NCI-H2171 treated with DMSO at 0.1 percent for 48 hours (cell line): Measurements from ENCODE around the gene ASB15.

Experiments
- DNase-seq: peaks from one replicate; lab custom pipeline; 2025; lab: John Stamatoyannopoulos, UW

Gene ASB15

DNA sequence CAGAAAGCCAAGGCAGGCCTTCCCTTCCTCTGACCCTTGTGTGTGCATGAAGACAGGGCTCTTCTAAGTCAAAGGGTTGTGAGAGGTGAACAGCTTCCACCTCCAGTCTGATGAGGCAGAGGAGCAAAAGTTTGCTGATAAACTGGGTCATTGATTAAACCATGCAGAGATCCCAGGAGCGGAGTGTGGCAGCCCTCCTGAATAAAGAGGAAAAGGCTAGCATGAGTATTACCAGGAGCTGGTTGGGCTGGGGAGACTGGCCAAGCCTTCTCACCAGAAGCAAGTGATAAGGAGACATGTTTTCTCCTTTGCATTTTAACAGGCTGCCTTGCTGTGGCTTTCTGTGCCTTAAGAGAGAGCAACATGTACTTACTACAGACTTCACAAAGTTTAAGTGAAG lies 64.3 kb downstream of the ASB15 start:
- DNase-seq, result no peak

DNA sequence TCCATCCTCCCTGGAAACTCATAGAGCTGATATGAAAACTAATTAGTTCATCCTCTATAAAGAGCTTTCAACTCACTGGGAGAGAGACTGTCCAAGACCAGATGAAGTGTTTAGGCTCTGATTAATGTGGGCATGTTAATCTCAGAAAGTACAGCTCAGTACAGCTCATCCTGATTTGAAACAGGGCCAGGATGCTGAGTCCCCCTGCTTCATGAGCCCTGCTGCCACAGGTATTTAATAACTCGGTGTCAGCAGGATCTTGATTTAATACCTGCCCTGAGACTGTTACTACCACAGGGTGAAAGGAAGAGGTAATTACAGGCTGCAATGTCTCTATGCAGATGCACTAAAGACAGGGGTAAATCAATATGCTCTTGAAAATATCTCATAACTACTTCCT lies 64.9 kb downstream of the ASB15 start:
- no peak for DNase-seq

DNA sequence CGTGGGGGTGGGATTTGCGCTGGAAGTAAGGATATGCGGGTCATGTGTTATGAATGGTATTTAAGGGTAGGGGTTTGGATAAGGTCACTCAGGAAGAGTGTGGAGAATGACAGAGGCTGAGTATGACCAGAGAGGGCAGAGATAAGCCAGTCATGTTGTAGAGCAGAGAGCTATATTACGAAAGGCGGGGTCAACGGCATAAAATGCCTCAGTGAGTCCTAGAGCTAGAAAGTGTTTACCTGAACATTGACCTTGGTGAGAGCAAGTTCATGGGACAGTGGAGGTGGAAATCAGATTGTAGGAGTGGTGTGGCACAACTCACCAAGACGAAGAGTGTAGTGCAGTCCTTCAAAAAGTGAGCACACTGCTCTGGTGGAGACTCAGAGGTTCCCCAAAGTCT lies 67.9 kb downstream of the ASB15 start:
- no peak for DNase-seq

DNA sequence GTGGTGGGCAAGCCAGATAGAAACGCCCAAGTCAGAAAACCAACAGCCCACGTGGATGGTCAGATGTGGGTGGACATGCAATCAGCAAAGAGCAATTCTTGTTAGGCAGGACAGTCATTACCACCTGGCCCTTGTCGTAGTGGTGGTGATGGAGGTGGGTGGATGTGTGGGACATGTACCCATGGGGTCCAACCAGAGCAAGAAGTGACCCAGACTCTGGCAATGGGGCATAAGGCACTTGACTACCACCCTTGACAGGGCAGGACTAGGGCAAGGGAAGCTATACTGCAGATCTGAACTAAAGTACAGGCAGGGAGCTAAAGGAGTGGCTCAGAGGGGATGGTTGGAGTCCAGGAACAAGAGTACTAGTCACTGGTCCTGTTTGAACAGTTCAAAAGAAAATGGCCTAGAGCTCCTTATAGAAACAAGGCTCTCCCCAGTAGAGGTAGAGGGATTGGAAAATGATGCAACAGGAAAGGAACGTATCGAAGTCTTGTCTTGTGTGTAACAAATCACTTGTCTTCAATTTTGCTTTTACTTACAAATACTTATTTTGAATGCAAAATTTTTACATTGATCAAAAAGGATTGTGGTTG lies 71.6 kb downstream of the ASB15 start:
- DNase-seq, result no peak

DNA sequence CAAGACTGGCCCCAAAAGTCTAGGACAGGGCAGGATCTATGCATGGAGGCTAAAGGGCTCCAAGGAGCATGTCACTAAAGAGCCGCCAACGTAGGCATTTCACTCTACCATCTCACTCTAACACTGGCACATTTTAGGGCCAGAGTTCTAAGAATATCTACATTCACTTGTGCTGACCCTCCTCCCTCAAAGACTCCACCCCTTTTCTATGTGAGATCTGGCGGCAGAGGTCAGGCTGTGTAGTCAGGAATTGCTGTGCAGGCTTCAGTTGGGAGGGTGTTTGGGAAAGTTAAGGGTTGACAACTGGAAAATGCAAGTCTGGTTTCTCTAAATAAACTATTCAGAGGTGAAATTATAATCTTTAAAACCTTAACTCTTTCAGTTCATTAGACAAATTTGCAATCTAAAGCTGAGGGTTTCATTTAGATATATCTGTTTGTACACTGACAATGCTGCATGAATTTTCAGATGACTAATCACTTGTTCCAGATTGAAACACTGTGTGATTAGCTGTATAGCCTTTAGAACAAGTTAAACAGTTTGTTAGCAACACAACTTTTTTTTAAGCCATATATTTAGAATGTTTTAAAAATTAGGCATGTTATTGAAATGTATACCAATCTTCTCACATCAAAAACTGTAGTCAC lies 72.3 kb downstream of the ASB15 start:
- DNase-seq, result no peak

DNA sequence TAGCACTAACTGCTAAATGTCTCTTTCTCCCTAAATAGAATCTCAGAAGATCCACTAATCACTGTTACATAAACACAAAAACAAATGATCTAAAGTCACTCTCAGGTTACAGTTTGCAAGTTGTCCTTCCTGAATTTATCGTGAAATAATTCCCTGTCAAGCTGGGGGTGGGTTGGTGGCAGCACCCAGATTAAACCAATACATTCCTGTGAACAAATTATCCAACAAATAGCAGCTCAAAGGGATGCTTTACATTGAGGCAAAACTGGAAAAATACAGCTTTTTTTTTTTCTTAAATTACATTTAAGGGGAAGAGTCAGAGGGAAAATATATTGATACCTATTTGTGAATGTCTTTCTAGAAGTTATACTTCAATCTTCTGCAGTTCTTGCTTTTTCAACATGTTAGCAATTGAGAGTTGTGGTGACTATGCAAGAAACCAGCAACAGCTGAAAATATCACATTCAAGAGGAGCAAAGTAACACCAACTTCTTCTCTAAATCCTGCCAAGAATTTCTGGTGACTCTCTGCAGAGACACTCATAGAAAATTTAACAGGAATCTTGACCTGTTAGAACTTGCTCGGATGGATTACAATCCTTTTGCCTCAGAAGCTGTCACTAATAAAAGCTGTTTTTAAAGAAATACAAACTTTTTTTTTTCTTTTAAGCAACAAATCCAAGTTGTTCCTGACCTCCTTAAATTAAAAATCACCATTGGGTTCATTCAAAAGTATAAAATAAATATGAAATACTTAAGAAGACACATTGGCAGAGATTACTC lies 73.0 kb downstream of the ASB15 start:
- DNase-seq, result no peak

DNA sequence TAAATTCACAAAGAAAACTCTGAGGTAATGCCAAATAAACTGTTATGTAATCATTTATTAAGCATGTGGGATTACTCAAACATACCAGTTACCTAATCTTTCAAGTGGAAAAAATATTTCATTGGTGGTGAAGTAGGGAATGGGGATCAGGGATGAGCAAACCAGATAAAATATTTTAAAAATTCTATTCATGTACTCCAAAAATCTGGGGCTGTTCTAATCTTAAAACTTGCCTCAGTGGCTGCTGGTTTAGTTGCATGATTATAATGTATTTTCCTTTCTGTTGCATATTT lies 73.5 kb downstream of the ASB15 start:
- no peak for DNase-seq

DNA sequence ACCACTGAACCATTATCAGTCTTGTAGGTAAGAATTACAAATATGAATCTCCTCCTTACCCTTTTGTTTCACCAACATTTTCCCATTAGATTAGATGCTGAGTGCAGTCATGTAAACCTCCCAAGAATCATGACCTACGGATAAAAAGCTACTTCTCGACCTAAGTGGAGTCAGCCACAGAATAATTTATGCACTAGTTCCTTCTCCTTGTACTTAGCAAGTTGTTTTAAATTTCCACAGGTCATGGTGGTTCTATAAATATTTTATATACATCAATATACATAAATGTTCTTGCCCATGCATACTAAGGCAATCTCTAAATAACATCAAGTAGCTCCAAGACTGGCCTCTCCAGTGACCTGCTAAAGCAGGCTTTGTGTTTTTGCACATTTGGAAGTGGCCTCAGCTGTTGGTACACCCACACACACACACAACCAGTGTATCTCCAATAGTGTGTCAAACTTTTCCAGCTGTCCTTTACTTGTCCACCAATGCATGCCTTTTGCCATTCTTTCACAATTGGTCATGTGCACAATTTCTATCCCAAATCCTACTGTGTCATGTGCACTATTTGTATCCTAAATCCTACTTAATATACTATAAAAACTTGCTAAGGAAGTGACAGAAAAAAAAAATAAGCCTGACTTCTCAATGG lies 75.6 kb downstream of the ASB15 start:
- no peak for DNase-seq

DNA sequence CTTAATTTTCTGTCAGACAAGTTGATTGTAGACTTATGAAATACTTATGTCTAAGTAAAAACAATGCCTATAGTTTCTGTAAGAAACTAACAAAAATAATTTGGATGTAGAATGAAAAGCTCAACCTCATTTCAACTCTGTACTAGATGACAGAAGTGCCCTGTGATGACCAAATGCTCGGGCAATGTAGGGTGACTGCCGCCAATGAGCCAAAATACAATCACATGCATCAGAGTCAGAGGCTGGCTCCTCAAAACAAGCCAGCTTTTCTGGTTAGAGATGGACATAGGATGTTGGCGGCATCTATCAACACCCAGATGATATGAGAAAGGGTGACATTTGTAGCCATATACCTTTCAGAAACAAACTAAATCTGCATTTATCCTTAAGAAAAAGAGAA lies 78.0 kb downstream of the ASB15 start:
- no peak for DNase-seq

DNA sequence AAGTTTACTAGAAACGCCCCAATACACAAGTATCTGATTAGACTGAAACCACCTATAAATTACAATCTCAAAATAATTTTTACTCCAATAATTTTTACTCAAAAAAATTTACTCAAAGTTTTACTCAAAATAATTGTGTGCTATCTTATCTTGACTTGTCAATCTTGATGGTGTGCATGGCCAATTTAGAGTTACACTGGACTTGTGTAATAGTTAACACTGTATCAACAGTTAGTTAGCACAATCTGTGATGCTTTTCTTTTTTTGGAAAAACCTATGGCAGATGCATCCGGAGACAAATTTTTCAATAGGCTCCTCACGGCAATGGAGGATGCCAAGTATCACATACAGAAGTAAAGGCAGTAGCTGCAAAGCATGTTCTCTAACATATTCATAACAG lies 79.0 kb downstream of the ASB15 start:
- no peak for DNase-seq

DNA sequence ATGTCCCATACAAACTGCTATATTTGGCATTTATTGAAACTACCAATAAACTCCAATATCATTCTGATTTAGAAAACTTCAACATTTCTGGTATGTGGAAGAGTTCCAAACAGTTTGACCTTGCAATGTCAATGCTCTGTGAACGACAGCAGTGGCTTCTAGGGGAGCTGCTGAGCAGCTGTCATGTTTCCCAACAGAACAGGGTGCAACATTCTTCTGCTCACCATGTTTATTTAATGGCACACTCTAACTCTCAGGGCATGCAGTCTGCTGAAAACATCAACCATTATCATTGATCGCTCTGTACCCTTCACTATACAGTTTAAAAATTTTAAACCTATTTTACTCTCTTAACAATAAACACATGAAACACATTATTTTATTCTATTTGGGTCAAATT lies 79.9 kb downstream of the ASB15 start:
- DNase-seq, result no peak

DNA sequence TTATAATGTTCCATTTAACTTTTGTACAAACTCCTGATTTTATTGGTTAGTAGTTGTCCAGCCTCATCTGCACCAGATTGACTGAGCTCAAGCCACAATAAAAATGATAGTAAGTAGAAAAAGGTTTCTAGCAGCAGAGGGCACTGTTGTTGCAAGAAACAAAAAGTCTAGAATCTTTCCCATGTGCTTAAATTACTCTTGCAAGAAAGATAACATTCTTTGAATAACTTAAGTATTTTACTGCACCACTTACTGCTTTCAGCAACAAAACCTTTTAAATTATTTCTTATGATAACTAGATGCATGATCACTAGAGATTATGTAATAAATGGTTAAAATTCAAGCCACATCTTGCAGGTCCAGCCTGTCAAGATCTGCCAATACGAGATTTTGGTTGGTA lies 81.1 kb downstream of the ASB15 start:
- peak; percentile 38 for DNase-seq

DNA sequence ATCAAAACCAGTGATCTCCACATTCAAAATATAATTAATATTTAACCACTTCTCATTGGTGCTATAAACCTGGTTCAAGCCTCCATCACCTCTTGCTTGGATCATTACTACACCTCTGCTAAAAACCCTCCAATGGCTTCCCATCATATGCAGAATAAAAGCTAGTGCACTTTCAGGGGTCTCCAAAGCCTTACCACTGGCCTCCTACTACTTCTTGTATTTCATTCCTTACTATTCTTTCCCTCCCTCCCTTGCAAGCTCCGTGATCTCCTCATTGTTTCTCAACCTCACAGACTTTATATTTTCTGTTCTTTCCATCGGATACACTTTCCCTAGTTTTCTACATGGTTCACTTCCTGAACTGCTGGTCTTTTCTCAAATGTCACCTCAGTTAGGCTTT lies 85.5 kb downstream of the ASB15 start:
- no peak for DNase-seq

DNA sequence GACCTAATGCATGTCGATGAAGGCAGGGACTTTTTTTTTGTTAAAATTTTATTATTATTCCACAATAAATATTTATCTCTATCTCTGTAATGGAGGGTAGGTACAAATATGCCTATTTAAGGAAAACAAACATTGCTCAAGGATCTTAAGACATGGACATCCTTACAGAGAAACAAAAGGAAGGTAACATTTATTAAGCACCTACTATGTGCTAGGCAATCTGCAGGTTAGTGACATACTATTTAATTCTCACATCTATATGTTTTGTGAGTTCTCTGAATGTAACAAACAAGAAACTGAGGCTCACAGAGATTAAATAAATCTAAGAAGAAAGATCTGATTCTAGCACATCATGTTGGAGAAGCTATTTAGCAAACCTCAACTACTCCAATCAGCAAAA lies 86.1 kb downstream of the ASB15 start:
- no peak for DNase-seq
